H9 (cell line): ENCODE measurements around the gene ANXA2. TPM values are rescaled to one million over a fixed set of nuclear protein-coding genes. Genes with fewer than 3 reads are reported as not detected.

Experiments
- DNase-seq: peaks from one replicate; pipeline ENCODE4 v3.0.0-alpha.2; 2017
- H2AFZ ChIP-seq: one replicate; pipeline ENCODE4 v1.6.1; 2013; ENCODE audit warnings: mild to moderate bottlenecking, low read length, control low read depth, moderate library complexity
- H2AK5ac ChIP-seq: 2 replicates; pipeline ENCODE4 v1.6.1; 2013; ENCODE audit warnings: low read length, control low read depth, mixed read lengths; ENCODE audit not compliant: insufficient read length
- H2BK120ac ChIP-seq: one replicate; pipeline ENCODE4 v1.6.1; 2013; ENCODE audit warnings: low read depth, mild to moderate bottlenecking, low read length, control low read depth, inconsistent platforms; ENCODE audit not compliant: poor library complexity, severe bottlenecking
- H2BK12ac ChIP-seq: 2 replicates; pipeline ENCODE4 v1.6.1; 2013; ENCODE audit warnings: low read length, control low read depth, mixed read lengths, low read depth; ENCODE audit not compliant: insufficient read length
- H2BK15ac ChIP-seq: 2 replicates; pipeline ENCODE4 v1.6.1; 2013; ENCODE audit warnings: low read depth, low read length, control low read depth
- H2BK20ac ChIP-seq: one replicate; pipeline ENCODE4 v1.6.1; 2013; ENCODE audit warnings: low read depth, mild to moderate bottlenecking, low read length, control low read depth, inconsistent platforms; ENCODE audit not compliant: poor library complexity, severe bottlenecking
- H2BK5ac ChIP-seq: 2 replicates; pipeline ENCODE4 v1.6.1; 2013; ENCODE audit warnings: low read length, control low read depth, mixed read lengths; ENCODE audit not compliant: insufficient read length
- H3K14ac ChIP-seq: 2 replicates; pipeline ENCODE4 v1.6.1; 2013; ENCODE audit warnings: low read length, control low read depth; ENCODE audit not compliant: insufficient read depth
- H3K18ac ChIP-seq: 2 replicates; pipeline ENCODE4 v1.6.1; 2013; ENCODE audit warnings: low read depth, mild to moderate bottlenecking, mixed read lengths, low read length, control low read depth; ENCODE audit not compliant: insufficient read length
- H3K23ac ChIP-seq: 2 replicates; pipeline ENCODE4 v1.6.1; 2013; ENCODE audit warnings: low read length, control low read depth, mixed read lengths, low read depth; ENCODE audit not compliant: insufficient read length
- H3K23me2 ChIP-seq: 2 replicates; pipeline ENCODE4 v1.6.1; 2013; ENCODE audit warnings: low read depth, mild to moderate bottlenecking, mixed read lengths, low read length, control low read depth; ENCODE audit not compliant: insufficient read length, poor library complexity, severe bottlenecking
- H3K27ac ChIP-seq: 2 replicates; pipeline ENCODE4 v1.5.1; 2013; ENCODE audit warnings: low read length, control low read depth, mixed read lengths, low read depth; ENCODE audit not compliant: insufficient read length
- H3K27me3 ChIP-seq: 2 replicates; pipeline ENCODE4 v1.6.1; 2013; ENCODE audit warnings: low read length, control low read depth, inconsistent platforms; ENCODE audit not compliant: insufficient read depth
- H3K4ac ChIP-seq: 2 replicates; pipeline ENCODE4 v1.6.1; 2013; ENCODE audit warnings: low read depth, mild to moderate bottlenecking, control low read depth, inconsistent platforms, low read length, moderate library complexity
- H3K4me1 ChIP-seq: 2 replicates; pipeline ENCODE4 v1.6.1; 2013; ENCODE audit warnings: low read length, control low read depth, inconsistent platforms; ENCODE audit not compliant: insufficient read depth
- H3K4me2 ChIP-seq: 2 replicates; pipeline ENCODE4 v1.6.1; 2013; ENCODE audit warnings: low read length, control low read depth, mixed read lengths; ENCODE audit not compliant: insufficient read length, insufficient read depth
- H3K56ac ChIP-seq: 2 replicates; pipeline ENCODE4 v1.6.1; 2013; ENCODE audit warnings: low read depth, mild to moderate bottlenecking, mixed read lengths, low read length, control low read depth; ENCODE audit not compliant: insufficient read length
- H3K79me1 ChIP-seq: 2 replicates; pipeline ENCODE4 v1.6.1; 2013; ENCODE audit warnings: low read depth, mild to moderate bottlenecking, moderate library complexity, low read length, control low read depth, inconsistent platforms; ENCODE audit not compliant: insufficient read depth, poor library complexity, severe bottlenecking
- H3K79me2 ChIP-seq: 2 replicates; pipeline ENCODE4 v1.6.1; 2013; ENCODE audit warnings: low read length, control low read depth, inconsistent platforms; ENCODE audit not compliant: insufficient read depth
- H3K9ac ChIP-seq: 2 replicates; pipeline ENCODE4 v1.6.1; 2013; ENCODE audit warnings: low read length, control low read depth, mixed read lengths; ENCODE audit not compliant: insufficient read length; ENCODE audit errors: extremely low read depth
- H3K9me3 ChIP-seq: one replicate; pipeline ENCODE4 v1.6.1; 2013; ENCODE audit warnings: low read depth, low read length, inconsistent platforms; ENCODE audit not compliant: control insufficient read depth
- H3T11ph ChIP-seq: one replicate; pipeline ENCODE4 v1.6.1; 2013; ENCODE audit warnings: mild to moderate bottlenecking, low read length, control low read depth, inconsistent platforms
- H4K20me1 ChIP-seq: one replicate; pipeline ENCODE4 v1.6.1; 2013; ENCODE audit not compliant: control insufficient read depth, insufficient read length, insufficient read depth
- H4K5ac ChIP-seq: 2 replicates; pipeline ENCODE4 v1.6.1; 2013; ENCODE audit warnings: low read depth, mild to moderate bottlenecking, mixed read lengths, low read length, control low read depth; ENCODE audit not compliant: insufficient read length
- H4K8ac ChIP-seq: replicated peaks from 2 replicates; pipeline ENCODE4 v1.6.1; 2013; ENCODE audit warnings: low read length, control low read depth, mixed read lengths, low read depth; ENCODE audit not compliant: insufficient read length
- H4K91ac ChIP-seq: 2 replicates; pipeline ENCODE4 v1.6.1; 2013; ENCODE audit warnings: low read depth, mild to moderate bottlenecking, moderate library complexity, mixed read lengths, low read length, control low read depth; ENCODE audit not compliant: insufficient read length
- H3K27ac Mint-ChIP-seq, 3 experiments: 2 replicates in 2 of 3; 3 replicates in 1 of 3; pipeline ENCODE4 v1.8.0; 2020 to 2021; ENCODE audit warnings: mixed read lengths in 3 of 3, mild to moderate bottlenecking in 1 of 3, moderate library complexity in 1 of 3
- H3K27me3 Mint-ChIP-seq: 2 replicates; pipeline ENCODE4 v1.8.0; 2021; ENCODE audit warnings: low read depth, mild to moderate bottlenecking, moderate library complexity, mixed read lengths
- H3K36me3 Mint-ChIP-seq, 3 experiments: 2 replicates in 2 of 3; 3 replicates in 1 of 3; pipeline ENCODE4 v1.8.0; 2020 to 2021; ENCODE audit warnings: low read depth in 3 of 3, mixed read lengths in 3 of 3; ENCODE audit not compliant: insufficient read depth in 1 of 3
- H3K4me1 Mint-ChIP-seq, 2 experiments: 2 replicates each; pipeline ENCODE4 v1.8.0; 2020; ENCODE audit warnings: mixed read lengths in 2 of 2
- H3K4me3 Mint-ChIP-seq, 2 experiments: 2 replicates in 1 of 2; 3 replicates in 1 of 2; pipeline ENCODE4 v1.8.0; 2020 to 2021; ENCODE audit warnings: mild to moderate bottlenecking in 2 of 2, mixed read lengths in 2 of 2, moderate library complexity in 1 of 2
- H3K9me3 Mint-ChIP-seq, 2 experiments: 2 replicates in 1 of 2; 3 replicates in 1 of 2; pipeline ENCODE4 v1.8.0; 2020; ENCODE audit warnings: mild to moderate bottlenecking in 2 of 2, mixed read lengths in 2 of 2, moderate library complexity in 1 of 2
- CTCF ChIP-seq: fragments of 200-600 bp; sonication (generic); conservative IDR thresholded peaks from 3 replicates; pipeline ENCODE4 v1.8.0; 2021; ENCODE audit warnings: antibody characterized with exemption, mild to moderate bottlenecking
- WGBS: extraction: QIAGEN DNeasy Blood & Tissue Kit; methylation state at CpG from one replicate; pipeline ENCODE4 v1.1.7; 2013; ENCODE audit warnings: missing lambda C conversion rate, low lambda C conversion rate, mixed read lengths; ENCODE audit not compliant: insufficient read length; ENCODE audit errors: extremely low coverage; 5-methylcytosine and 5-hydroxymethylcytosine counted together
- total RNA-seq: library from RNA; stranded (reverse); gene quantifications from 2 replicates; pipeline ENCODE4 v1.2.1, GENCODE V29; 2021

Gene ANXA2
- total RNA-seq, 1 experiment from 2014 or later, result 126 TPM

DNA sequence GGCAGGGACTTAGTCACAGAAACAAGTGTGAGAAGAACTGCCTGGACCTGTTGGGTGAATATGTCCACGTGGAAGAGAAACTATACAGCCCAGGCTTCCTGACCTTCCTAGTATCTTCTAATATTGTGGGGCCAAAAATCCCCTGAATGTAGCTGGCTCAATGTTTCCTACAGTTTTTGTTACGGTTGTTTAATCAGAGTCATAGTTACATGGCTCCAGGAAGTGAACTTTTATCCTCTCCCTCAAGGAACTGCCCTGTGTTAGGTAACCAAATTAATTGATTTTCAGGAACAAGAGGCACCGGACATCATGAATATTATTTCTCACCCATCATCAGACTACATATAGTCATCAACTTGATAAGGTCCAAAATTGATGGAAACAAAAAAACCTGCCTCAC, 59.0 kb downstream of the ANXA2 start:
- Histone ChIP-seq H2BK5ac (no peak overlapping the region), H3K27ac (no peak overlapping the region), H4K20me1 (no peaks in the 10 kb centered on the region), H3K4ac (no peak overlapping the region), H3T11ph (no peak overlapping the region), H2BK12ac (no peak overlapping the region), H3K56ac (no peak overlapping the region), H2BK120ac (no peak overlapping the region), H4K5ac (no peak overlapping the region), H3K23me2 (no peaks in the 10 kb centered on the region), H2BK20ac (no peak overlapping the region), H2AK5ac (no peak overlapping the region), H2BK15ac (no peak overlapping the region), H4K8ac (no peak overlapping the region), H3K9me3 (no peaks in the 10 kb centered on the region), H3K79me1 (no peaks in the 10 kb centered on the region), H2AFZ (no peak overlapping the region), H3K27me3 (no peaks in the 10 kb centered on the region), H4K91ac (no peak overlapping the region), H3K79me2 (no peaks in the 10 kb centered on the region), H3K14ac (no peak overlapping the region), H3K9ac (no peak overlapping the region), H3K23ac (no peak overlapping the region), H3K4me2 (no peak overlapping the region), H3K18ac (no peak overlapping the region), H3K4me1 (no peaks in the 10 kb centered on the region)
- no CpG with 5 or more reads among the region's 3 CpGs for WGBS
- Mint-ChIP-seq H3K4me3 (no peak overlapping the region), H3K27me3 (peaks cover 8% of the 10 kb centered on the region), H3K27ac (no peak overlapping the region), H3K9me3 (no peaks in the 10 kb centered on the region), H3K4me1 (peaks cover 3 to 23% of the 10 kb centered on the region in 2 experiments), H3K36me3 (no peaks in the 10 kb centered on the region)
- no peak for DNase-seq
- TF ChIP-seq CTCF, result no peak
